CD4-positive, alpha-beta T cell treated with Interleukin-17A for 1 hour (primary cell): ENCODE measurements around the gene CRYBG1.
"Not testable (repeated sequence)": the region's sequence is repeated elsewhere in the genome, so short reads cannot be mapped to it uniquely, and the experiment has no call there.

ENCODE experiments used
- DNase-seq: peaks from one replicate; pipeline ENCODE4 v3.0.0-alpha.2; 2020

Gene CRYBG1

GRCh38 chr6:106379951-106380350 is 19.4 kb downstream of the CRYBG1 start:
- no peak for DNase-seq

- DNase-seq = no peak
Measured at GRCh38 chr6:106380407-106380806, 19.9 kb downstream of the CRYBG1 start.

GRCh38 chr6:106381223-106381622 is 20.7 kb downstream of the CRYBG1 start:
- DNase-seq = no peak

- DNase-seq = no peak
Measured at GRCh38 chr6:106381881-106382280, 21.4 kb downstream of the CRYBG1 start.

GRCh38 chr6:106383573-106383972 is 23.1 kb downstream of the CRYBG1 start:
- DNase-seq = no peak

GRCh38 chr6:106385530-106385929 is 25.0 kb downstream of the CRYBG1 start:
- no peak for DNase-seq

- DNase-seq = no peak
Measured at GRCh38 chr6:106387875-106388274, 27.4 kb downstream of the CRYBG1 start.

GRCh38 chr6:106390088-106390487 is 29.6 kb downstream of the CRYBG1 start:
- no peak for DNase-seq

- no peak for DNase-seq
Measured at GRCh38 chr6:106396426-106397220, 36.1 kb downstream of the CRYBG1 start.

- no peak for DNase-seq
Measured at GRCh38 chr6:106397431-106397830, 36.9 kb downstream of the CRYBG1 start.

GRCh38 chr6:106398621-106399020 is 38.1 kb downstream of the CRYBG1 start:
- DNase-seq = no peak

GRCh38 chr6:106405044-106405443 is 44.5 kb downstream of the CRYBG1 start:
- DNase-seq = not testable (repeated sequence)

GRCh38 chr6:106411056-106411455 is 50.5 kb downstream of the CRYBG1 start:
- no peak for DNase-seq

- no peak for DNase-seq
Measured at GRCh38 chr6:106411643-106412200, 51.2 kb downstream of the CRYBG1 start.

- no peak for DNase-seq
Measured at GRCh38 chr6:106413016-106413415, 52.5 kb downstream of the CRYBG1 start.

GRCh38 chr6:106413722-106414121 is 53.2 kb downstream of the CRYBG1 start:
- no peak for DNase-seq

GRCh38 chr6:106415921-106416320 is 55.4 kb downstream of the CRYBG1 start:
- no peak for DNase-seq

- DNase-seq = no peak
Measured at GRCh38 chr6:106417572-106418147, 57.1 kb downstream of the CRYBG1 start.

GRCh38 chr6:106419900-106420613 is 59.5 kb downstream of the CRYBG1 start:
- DNase-seq = no peak

- no peak for DNase-seq
Measured at GRCh38 chr6:106421496-106421895, 61.0 kb downstream of the CRYBG1 start.

- DNase-seq = no peak
Measured at GRCh38 chr6:106422534-106422933, 62.0 kb downstream of the CRYBG1 start.

- DNase-seq = no peak
Measured at GRCh38 chr6:106425382-106425781, 64.9 kb downstream of the CRYBG1 start.

- no peak for DNase-seq
Measured at GRCh38 chr6:106426250-106426970, 65.9 kb downstream of the CRYBG1 start.
